GM12878 (cell line): ENCODE results near the gene B3GNT9. TPM values are rescaled to one million over a fixed set of nuclear protein-coding genes. Genes with fewer than 3 reads are reported as not detected.
A peak's percentile ranks its signal among the peaks of the same experiment; 100 is the strongest.

Experiments used
- BHLHE40 ChIP-seq, 2 experiments: fragments of 450-650 bp in 1 of 2; IDR thresholded peaks; 2 replicates each; pipeline ENCODE4 v1.6.1; 2011 to 2017; ENCODE audit warnings: low read depth in 2 of 2, borderline replicate concordance in 1 of 2, improper control_type of control experiment in 1 of 2, low read length in 1 of 2, mild to moderate bottlenecking in 1 of 2
- BRCA1 ChIP-seq: IDR thresholded peaks from 2 replicates; pipeline ENCODE4 v1.6.1; 2011; ENCODE audit warnings: low read depth, low read length, improper control_type of control experiment
- CHD2 ChIP-seq: IDR thresholded peaks from 2 replicates; pipeline ENCODE4 v1.6.1; 2011; ENCODE audit warnings: low read depth, low read length, improper control_type of control experiment, borderline replicate concordance
- FOS ChIP-seq: IDR thresholded peaks from 3 replicates; pipeline ENCODE4 v1.6.1; 2011; ENCODE audit warnings: borderline replicate concordance; ENCODE audit not compliant: insufficient read length; ENCODE audit errors: extremely low read depth
- FOXK2 ChIP-seq: fragments of 450-650 bp; IDR thresholded peaks from 2 replicates; pipeline ENCODE4 v1.6.1; 2017; ENCODE audit warnings: mild to moderate bottlenecking, moderate library complexity
- NFYB ChIP-seq: IDR thresholded peaks from 2 replicates; pipeline ENCODE4 v1.6.1; 2011; ENCODE audit warnings: low read depth, mild to moderate bottlenecking, low read length, improper control_type of control experiment, moderate library complexity; ENCODE audit not compliant: insufficient read depth
- NR2C1 ChIP-seq: fragments of 450-650 bp; IDR thresholded peaks from 2 replicates; pipeline ENCODE4 v1.6.1; 2017; ENCODE audit warnings: antibody characterized with exemption, mild to moderate bottlenecking, moderate library complexity
- POLR2AphosphoS2 ChIP-seq: IDR thresholded peaks from 2 replicates; pipeline ENCODE4 v1.6.1; 2011; ENCODE audit warnings: low read depth, mild to moderate bottlenecking, low read length, improper control_type of control experiment, moderate library complexity
- RAD21 ChIP-seq: IDR thresholded peaks from 2 replicates; pipeline ENCODE4 v1.6.1; 2011; ENCODE audit warnings: mild to moderate bottlenecking, low read depth, low read length, moderate library complexity; ENCODE audit not compliant: insufficient read depth
- RB1 ChIP-seq: fragments of 450-650 bp; formaldehyde crosslinking; IDR thresholded peaks from 2 replicates; pipeline ENCODE4 v1.6.1; 2017; ENCODE audit warnings: mild to moderate bottlenecking, borderline replicate concordance
- SIN3A ChIP-seq: IDR thresholded peaks from 2 replicates; pipeline ENCODE4 v1.6.1; 2012; ENCODE audit warnings: low read depth, low read length, improper control_type of control experiment
- SREBF2 ChIP-seq: IDR thresholded peaks from 2 replicates; pipeline ENCODE4 v1.6.1; 2012; ENCODE audit warnings: mild to moderate bottlenecking, low read length
- polyA plus RNA-seq, 11 experiments: library from polyadenylated mRNA; depleted of rRNA in 4 of 11; unstranded in 6 of 11; stranded (reverse) in 5 of 11; fragments of >200 nt; fragmentation: Nextera tagmentation in 4 of 11; fragmentation: Illumina TruSeq in 1 of 11; extraction: Ambion mirVana in 4 of 11; extraction: Trizol in 1 of 11; gene quantifications; 1 replicate in 1 of 11; 2 replicates in 10 of 11; pipeline versions ENCODE4 v1.2.1 to v1.2.3, GENCODE V29; 2011 to 2016; ENCODE audit warnings: inconsistent platforms in 2 of 11, missing spikeins in 2 of 11, low read depth in 1 of 11
- total RNA-seq, 4 experiments: library from RNA; depleted of rRNA in 3 of 4; stranded (reverse); fragments of >200 nt in 3 of 4; fragmentation: Illumina TruSeq in 1 of 4; extraction: Trizol in 1 of 4; gene quantifications; 2 replicates each; pipeline versions ENCODE4 v1.2.1 to v1.2.3, GENCODE V29; 2013 to 2021
- TF ChIP-seq, protein P1 (sequence below): IDR thresholded peaks from 2 replicates; pipeline ENCODE4 v1.6.1; 2012; ENCODE audit warnings: improper control_type of control experiment, low read depth, low read length; ENCODE audit not compliant: insufficient replicate concordance
- TF ChIP-seq, protein P2 (sequence below): IDR thresholded peaks from 2 replicates; pipeline ENCODE4 v1.6.1; 2011; ENCODE audit warnings: low read depth, mild to moderate bottlenecking, low read length, moderate library complexity, borderline replicate concordance; ENCODE audit errors: extremely low read depth
- TF ChIP-seq, protein P3 (sequence below): IDR thresholded peaks from 2 replicates; pipeline ENCODE4 v1.6.1; 2012; ENCODE audit warnings: low read depth, low read length, improper control_type of control experiment
- TF ChIP-seq, protein P4 (sequence below): fragments of 450-650 bp; IDR thresholded peaks from 2 replicates; pipeline ENCODE4 v1.6.1; 2017; ENCODE audit warnings: antibody characterized with exemption, mild to moderate bottlenecking, moderate library complexity
- TF ChIP-seq, protein P5 (sequence below): IDR thresholded peaks from 2 replicates; pipeline ENCODE4 v1.6.1; 2011; ENCODE audit warnings: borderline replicate concordance, low read depth, mild to moderate bottlenecking, moderate library complexity, low read length; ENCODE audit not compliant: insufficient read depth, poor library complexity, severe bottlenecking

B3GNT9 gene
- total and polyA plus RNA-seq, 10 of the 15 experiments (the other 5 are each of a cell fraction or from before 2014, with no cell fraction given): 0.08 to 5.0 (median 1.9) TPM

DNA sequence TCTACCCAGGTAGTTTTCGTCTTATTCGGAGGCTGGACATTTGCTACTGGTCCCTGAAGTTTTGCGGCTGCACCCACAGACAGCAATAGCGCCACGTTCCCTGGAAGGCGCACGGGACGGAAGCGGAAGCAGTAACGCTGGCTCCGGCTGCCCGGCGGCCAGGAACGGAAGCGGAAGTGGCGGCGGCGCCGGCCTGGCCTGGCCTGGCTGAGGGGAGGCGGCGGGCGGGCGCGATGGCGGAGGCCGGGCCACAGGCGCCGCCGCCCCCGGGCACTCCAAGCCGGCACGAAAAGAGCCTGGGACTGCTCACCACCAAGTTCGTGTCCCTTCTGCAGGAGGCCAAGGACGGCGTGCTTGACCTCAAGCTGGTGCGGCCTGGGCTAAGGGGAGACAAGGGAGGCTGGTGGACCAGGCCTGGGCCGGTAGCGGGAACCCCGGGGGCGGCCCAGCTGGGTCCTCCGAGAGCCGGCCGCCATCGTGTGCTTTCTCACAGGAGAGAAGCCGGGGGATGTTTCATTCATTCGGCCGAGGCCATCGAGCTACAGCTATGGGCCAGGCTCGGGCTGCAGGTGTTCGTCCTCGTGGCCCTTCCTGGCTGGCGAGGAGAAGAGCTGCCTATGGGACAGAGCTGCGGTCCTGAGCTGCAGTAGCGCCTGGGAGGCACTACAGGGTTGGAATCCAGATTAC is 41.3 kb upstream of the B3GNT9 start, which contains the start of gene E2F4 (continued):
- TF ChIP-seq RAD21 (no peak), RB1 (peak; percentile 83), CHD2 (peak; percentile 54; the same call in 1 of the 2 replicates), SIN3A (peak; percentile 49; the same call in 1 of the 2 replicates), FOXK2 (no peak), SREBF2 (0 out of 2 replicates have a peak, but pooled peaks have one; percentile 58), BHLHE40 (IDR thresholded peaks at IDR 0.05; ENCODE audit: borderline replicate concordance in 1 of 2, low read depth in 2 of 2, low read length in 1 of 2) (peak; percentile 94 to 97), NFYB (no peak), POLR2AphosphoS2 (peak; percentile 70; the same call in 1 of the 2 replicates), NR2C1 (peak; percentile 77), FOS (no peak), BRCA1 (no peak)
- TF ChIP-seq, protein P1, sequence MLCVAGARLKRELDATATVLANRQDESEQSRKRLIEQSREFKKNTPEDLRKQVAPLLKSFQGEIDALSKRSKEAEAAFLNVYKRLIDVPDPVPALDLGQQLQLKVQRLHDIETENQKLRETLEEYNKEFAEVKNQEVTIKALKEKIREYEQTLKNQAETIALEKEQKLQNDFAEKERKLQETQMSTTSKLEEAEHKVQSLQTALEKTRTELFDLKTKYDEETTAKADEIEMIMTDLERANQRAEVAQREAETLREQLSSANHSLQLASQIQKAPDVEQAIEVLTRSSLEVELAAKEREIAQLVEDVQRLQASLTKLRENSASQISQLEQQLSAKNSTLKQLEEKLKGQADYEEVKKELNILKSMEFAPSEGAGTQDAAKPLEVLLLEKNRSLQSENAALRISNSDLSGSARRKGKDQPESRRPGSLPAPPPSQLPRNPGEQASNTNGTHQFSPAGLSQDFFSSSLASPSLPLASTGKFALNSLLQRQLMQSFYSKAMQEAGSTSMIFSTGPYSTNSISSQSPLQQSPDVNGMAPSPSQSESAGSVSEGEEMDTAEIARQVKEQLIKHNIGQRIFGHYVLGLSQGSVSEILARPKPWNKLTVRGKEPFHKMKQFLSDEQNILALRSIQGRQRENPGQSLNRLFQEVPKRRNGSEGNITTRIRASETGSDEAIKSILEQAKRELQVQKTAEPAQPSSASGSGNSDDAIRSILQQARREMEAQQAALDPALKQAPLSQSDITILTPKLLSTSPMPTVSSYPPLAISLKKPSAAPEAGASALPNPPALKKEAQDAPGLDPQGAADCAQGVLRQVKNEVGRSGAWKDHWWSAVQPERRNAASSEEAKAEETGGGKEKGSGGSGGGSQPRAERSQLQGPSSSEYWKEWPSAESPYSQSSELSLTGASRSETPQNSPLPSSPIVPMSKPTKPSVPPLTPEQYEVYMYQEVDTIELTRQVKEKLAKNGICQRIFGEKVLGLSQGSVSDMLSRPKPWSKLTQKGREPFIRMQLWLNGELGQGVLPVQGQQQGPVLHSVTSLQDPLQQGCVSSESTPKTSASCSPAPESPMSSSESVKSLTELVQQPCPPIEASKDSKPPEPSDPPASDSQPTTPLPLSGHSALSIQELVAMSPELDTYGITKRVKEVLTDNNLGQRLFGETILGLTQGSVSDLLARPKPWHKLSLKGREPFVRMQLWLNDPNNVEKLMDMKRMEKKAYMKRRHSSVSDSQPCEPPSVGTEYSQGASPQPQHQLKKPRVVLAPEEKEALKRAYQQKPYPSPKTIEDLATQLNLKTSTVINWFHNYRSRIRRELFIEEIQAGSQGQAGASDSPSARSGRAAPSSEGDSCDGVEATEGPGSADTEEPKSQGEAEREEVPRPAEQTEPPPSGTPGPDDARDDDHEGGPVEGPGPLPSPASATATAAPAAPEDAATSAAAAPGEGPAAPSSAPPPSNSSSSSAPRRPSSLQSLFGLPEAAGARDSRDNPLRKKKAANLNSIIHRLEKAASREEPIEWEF: no peak
- TF ChIP-seq, protein P2, sequence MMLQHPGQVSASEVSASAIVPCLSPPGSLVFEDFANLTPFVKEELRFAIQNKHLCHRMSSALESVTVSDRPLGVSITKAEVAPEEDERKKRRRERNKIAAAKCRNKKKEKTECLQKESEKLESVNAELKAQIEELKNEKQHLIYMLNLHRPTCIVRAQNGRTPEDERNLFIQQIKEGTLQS: no peak
- TF ChIP-seq, protein P3, sequence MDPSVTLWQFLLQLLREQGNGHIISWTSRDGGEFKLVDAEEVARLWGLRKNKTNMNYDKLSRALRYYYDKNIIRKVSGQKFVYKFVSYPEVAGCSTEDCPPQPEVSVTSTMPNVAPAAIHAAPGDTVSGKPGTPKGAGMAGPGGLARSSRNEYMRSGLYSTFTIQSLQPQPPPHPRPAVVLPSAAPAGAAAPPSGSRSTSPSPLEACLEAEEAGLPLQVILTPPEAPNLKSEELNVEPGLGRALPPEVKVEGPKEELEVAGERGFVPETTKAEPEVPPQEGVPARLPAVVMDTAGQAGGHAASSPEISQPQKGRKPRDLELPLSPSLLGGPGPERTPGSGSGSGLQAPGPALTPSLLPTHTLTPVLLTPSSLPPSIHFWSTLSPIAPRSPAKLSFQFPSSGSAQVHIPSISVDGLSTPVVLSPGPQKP: peak; percentile 89
- TF ChIP-seq, protein P4, sequence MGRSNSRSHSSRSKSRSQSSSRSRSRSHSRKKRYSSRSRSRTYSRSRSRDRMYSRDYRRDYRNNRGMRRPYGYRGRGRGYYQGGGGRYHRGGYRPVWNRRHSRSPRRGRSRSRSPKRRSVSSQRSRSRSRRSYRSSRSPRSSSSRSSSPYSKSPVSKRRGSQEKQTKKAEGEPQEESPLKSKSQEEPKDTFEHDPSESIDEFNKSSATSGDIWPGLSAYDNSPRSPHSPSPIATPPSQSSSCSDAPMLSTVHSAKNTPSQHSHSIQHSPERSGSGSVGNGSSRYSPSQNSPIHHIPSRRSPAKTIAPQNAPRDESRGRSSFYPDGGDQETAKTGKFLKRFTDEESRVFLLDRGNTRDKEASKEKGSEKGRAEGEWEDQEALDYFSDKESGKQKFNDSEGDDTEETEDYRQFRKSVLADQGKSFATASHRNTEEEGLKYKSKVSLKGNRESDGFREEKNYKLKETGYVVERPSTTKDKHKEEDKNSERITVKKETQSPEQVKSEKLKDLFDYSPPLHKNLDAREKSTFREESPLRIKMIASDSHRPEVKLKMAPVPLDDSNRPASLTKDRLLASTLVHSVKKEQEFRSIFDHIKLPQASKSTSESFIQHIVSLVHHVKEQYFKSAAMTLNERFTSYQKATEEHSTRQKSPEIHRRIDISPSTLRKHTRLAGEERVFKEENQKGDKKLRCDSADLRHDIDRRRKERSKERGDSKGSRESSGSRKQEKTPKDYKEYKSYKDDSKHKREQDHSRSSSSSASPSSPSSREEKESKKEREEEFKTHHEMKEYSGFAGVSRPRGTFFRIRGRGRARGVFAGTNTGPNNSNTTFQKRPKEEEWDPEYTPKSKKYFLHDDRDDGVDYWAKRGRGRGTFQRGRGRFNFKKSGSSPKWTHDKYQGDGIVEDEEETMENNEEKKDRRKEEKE: no peak
- TF ChIP-seq, protein P5, sequence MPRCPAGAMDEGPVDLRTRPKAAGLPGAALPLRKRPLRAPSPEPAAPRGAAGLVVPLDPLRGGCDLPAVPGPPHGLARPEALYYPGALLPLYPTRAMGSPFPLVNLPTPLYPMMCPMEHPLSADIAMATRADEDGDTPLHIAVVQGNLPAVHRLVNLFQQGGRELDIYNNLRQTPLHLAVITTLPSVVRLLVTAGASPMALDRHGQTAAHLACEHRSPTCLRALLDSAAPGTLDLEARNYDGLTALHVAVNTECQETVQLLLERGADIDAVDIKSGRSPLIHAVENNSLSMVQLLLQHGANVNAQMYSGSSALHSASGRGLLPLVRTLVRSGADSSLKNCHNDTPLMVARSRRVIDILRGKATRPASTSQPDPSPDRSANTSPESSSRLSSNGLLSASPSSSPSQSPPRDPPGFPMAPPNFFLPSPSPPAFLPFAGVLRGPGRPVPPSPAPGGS: no peak
